ENCODE data around the gene SYVN1. TPM values are rescaled to one million over a fixed set of nuclear protein-coding genes. Genes with fewer than 3 reads are reported as not detected.

The SYVN1 gene
- total RNA-seq, 1 experiment from 2014 or later = 34.8 TPM

- TF ChIP-seq SOX15 (CRISPR knock-in tag; IDR thresholded peaks at IDR 0.05) (no peak), ARID4B (CRISPR knock-in tag; IDR thresholded peaks at IDR 0.05; ENCODE audit: borderline replicate concordance) (no peak), ATF1 (CRISPR knock-in tag; IDR thresholded peaks at IDR 0.05) (no peak), CTCF (IDR thresholded peaks at IDR 0.05) (no peak), ZNF532 (CRISPR knock-in tag; IDR thresholded peaks at IDR 0.05; ENCODE audit: borderline replicate concordance) (no peak), ZNF219 (CRISPR knock-in tag; IDR thresholded peaks at IDR 0.05; ENCODE audit: borderline replicate concordance) (no peak), ZNF317 (CRISPR knock-in tag; IDR thresholded peaks at IDR 0.05; ENCODE audit: borderline replicate concordance, low read depth) (no peak)
- H3K36me3 Mint-ChIP-seq = no peaks in the 10 kb centered on the region
- no peak; the same call in 1 of the 2 replicates for ATAC-seq
- no peak for DNase-seq (ENCODE audit: low spot score)
- H3K27ac Mint-ChIP-seq = peak overlapping the region; percentile 29
- peaks cover 14% of the 10 kb centered on the region for H3K4me1 Mint-ChIP-seq
- POLR2A ChIA-PET = interaction anchor here (0.9 to 1.1 kb wide), 2 partner anchors 12 to 44 kb away, joined by 3 read pairs; partner anchors contain the start of gene CAPN1
- H3K27me3 Mint-ChIP-seq (ENCODE audit: low read depth) = no peaks in the 10 kb centered on the region
- CTCF ChIA-PET = interaction anchor here (0.8 to 2.1 kb wide), 2 partner anchors 12 to 35 kb away, joined by 3 to 18 read pairs; partner anchors contain the start of gene CAPN1
- no peaks in the 10 kb centered on the region for H3K9me3 Mint-ChIP-seq
- no peak overlapping the region for H3K4me3 Mint-ChIP-seq
Measured at GRCh38 chr11:65169164-65169641, 34.9 kb upstream of the SYVN1 start.

GRCh38 chr11:65167656-65168055 lies 33.3 kb upstream of the SYVN1 start:
- ATAC-seq (no peak), DNase-seq (ENCODE audit: low spot score) (no peak)
- Mint-ChIP-seq H3K9me3 (no peaks in the 10 kb centered on the region), H3K4me1 (peaks cover 14% of the 10 kb centered on the region), H3K4me3 (no peak overlapping the region), H3K36me3 (no peaks in the 10 kb centered on the region), H3K27ac (no peak overlapping the region), H3K27me3 (ENCODE audit: low read depth) (no peaks in the 10 kb centered on the region)
- POLR2A ChIA-PET = interaction anchor here (0.7 kb wide), 2 partner anchors 13 to 388 kb away, joined by 3 read pairs; no protein-coding TSS in a partner anchor
- CTCF ChIA-PET = no interaction called here
- TF ChIP-seq TEAD1 (CRISPR knock-in tag; IDR thresholded peaks at IDR 0.05) (no peak), PREB (CRISPR knock-in tag; IDR thresholded peaks at IDR 0.05; ENCODE audit: borderline replicate concordance) (no peak), CTCF (IDR thresholded peaks at IDR 0.05) (no peak), FOXP4 (CRISPR knock-in tag; IDR thresholded peaks at IDR 0.05) (no peak), NFE2L1 (CRISPR knock-in tag; IDR thresholded peaks at IDR 0.05) (no peak), SMAD3 (CRISPR knock-in tag; IDR thresholded peaks at IDR 0.05; ENCODE audit: borderline replicate concordance) (no peak), MXD4 (CRISPR knock-in tag; IDR thresholded peaks at IDR 0.05; ENCODE audit: borderline replicate concordance) (no peak), ZNF416 (CRISPR knock-in tag; IDR thresholded peaks at IDR 0.05) (no peak)
